Duodenal mucosa (tissue), 2 donors: ENCODE results near the gene RASGRP3.

Experiments
- H3K27ac ChIP-seq: one replicate; pipeline ENCODE4 v1.7.0; 2013; ENCODE audit warnings: low read depth, low read length
- H3K27me3 ChIP-seq, 2 donors: one replicate each; pipeline ENCODE4 v1.7.0; 2013; ENCODE audit warnings: low read length in 2 of 2, control low read depth in 1 of 2; ENCODE audit not compliant: insufficient read depth in 2 of 2, control insufficient read depth in 1 of 2
- H3K36me3 ChIP-seq, 2 donors: one replicate each; pipeline ENCODE4 v1.7.0; 2013; ENCODE audit warnings: low read length in 2 of 2, control low read depth in 1 of 2; ENCODE audit not compliant: insufficient read depth in 2 of 2, control insufficient read depth in 1 of 2
- H3K4me1 ChIP-seq, 2 donors: one replicate each; pipeline ENCODE4 v1.7.0; 2013; ENCODE audit warnings: low read length in 2 of 2, control low read depth in 1 of 2; ENCODE audit not compliant: insufficient read depth in 2 of 2, control insufficient read depth in 1 of 2
- H3K4me3 ChIP-seq, 2 donors: one replicate each; pipeline ENCODE4 v1.7.0; 2013; ENCODE audit warnings: low read length in 2 of 2, low read depth in 1 of 2
- H3K9ac ChIP-seq, 2 donors: one replicate each; pipeline ENCODE4 v1.7.0; 2013; ENCODE audit warnings: low read length in 2 of 2, low read depth in 1 of 2
- H3K9me3 ChIP-seq, 2 donors: one replicate each; pipeline ENCODE4 v1.7.0; 2013; ENCODE audit warnings: low read length in 2 of 2, control low read depth in 1 of 2; ENCODE audit not compliant: control insufficient read depth in 1 of 2

The RASGRP3 gene

DNA sequence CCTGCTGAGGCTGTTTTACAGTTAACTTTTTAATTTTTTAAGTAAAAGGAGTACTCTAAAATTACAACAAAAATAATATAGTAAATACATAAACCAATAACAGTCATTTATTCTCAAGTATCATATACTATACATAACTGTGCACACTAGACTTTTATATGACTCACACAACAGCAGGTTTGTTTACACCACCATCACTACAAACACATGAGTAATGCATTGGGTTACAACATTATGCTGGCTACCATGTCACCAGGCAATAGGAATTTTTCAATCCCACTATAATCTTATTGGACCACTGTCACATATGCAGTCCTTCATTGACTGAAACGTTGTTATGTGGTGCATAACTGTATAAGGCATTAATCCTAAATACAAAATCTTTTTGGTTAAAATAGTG is 42.5 kb downstream of the RASGRP3 start:
- Histone ChIP-seq H3K4me3 (no peak overlapping the region), H3K9me3 (no peaks in the 10 kb centered on the region), H3K36me3 (no peaks in the 10 kb centered on the region), H3K27ac (no peak overlapping the region), H3K27me3 (no peaks in the 10 kb centered on the region), H3K9ac (no peak overlapping the region), H3K4me1 (no peaks in the 10 kb centered on the region)

DNA sequence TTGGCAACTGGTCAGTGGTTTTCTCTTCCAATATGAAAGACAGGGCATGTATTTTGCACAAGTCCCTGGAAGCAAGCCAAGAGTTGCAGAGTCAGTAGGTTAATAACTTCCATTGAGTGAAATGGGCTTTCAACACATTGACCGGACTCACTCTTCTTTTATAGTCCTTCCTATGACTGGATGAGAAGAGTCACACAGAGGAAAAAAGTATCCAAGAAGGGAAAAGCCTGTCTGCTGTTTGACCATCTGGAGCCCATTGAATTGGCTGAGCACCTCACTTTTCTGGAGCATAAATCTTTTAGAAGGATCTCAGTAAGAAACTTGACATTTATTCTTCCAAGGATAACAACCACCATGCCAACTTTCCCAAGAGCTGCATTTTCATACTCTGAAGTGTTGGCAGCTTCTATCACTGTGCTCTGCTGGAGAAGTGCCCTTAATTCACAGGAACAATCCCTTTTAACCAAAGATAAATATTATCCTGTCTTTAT is 45.4 kb downstream of the RASGRP3 start:
- H3K4me1 ChIP-seq, result no peaks in the 10 kb centered on the region
- no peaks in the 10 kb centered on the region for H3K27me3 ChIP-seq
- H3K27ac ChIP-seq, result no peak overlapping the region
- H3K9me3 ChIP-seq, result no peaks in the 10 kb centered on the region
- no peaks in the 10 kb centered on the region for H3K36me3 ChIP-seq
- H3K4me3 ChIP-seq, result no peak overlapping the region
- H3K9ac ChIP-seq, result no peak overlapping the region

DNA sequence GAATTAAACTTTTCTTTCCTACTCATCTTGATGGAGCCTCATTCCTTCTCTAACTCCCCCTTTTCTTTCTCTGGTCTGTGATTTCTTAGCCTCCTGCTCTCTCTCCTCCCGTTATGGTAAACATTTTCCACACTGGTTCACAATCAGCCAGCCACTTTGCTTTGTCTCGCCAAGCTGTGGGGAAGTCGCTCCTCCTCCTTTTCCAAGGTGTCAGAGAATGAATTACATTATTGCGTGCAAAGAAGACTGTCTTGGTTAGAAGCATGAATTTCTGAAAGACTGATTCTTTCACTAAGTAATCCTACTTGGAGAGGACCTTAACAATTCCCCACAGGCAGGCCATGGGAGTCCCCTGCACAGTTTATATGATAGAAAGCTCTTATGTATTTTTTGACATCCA is 46.1 kb downstream of the RASGRP3 start:
- no peak overlapping the region for H3K27ac ChIP-seq
- H3K9ac ChIP-seq, result no peak overlapping the region
- H3K4me3 ChIP-seq, result no peak overlapping the region
- H3K36me3 ChIP-seq, result no peaks in the 10 kb centered on the region
- H3K27me3 ChIP-seq, result no peaks in the 10 kb centered on the region
- H3K4me1 ChIP-seq, result no peaks in the 10 kb centered on the region
- no peaks in the 10 kb centered on the region for H3K9me3 ChIP-seq

DNA sequence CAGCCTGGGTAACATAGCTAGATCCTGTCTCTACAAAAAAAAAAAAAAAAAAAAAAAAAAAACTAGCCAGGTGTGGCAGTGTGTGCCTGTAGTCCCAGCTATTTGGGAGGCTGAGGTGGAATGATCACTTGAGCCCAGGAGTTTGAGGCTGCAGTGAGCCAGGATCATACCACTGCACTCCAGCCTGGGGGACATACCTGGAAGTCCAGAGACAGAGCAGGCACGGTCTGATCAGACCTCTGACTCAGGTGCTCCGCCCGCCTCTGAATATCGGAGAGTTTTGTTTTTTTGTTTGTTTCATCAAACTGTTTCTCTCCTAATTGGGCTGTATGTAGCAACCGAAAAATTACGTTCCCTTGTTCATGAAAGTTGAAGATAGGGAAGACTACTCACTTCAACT is 49.2 kb downstream of the RASGRP3 start:
- Histone ChIP-seq H3K4me3 (no peak overlapping the region), H3K9me3 (no peaks in the 10 kb centered on the region), H3K27ac (no peak overlapping the region), H3K9ac (no peak overlapping the region), H3K27me3 (no peaks in the 10 kb centered on the region), H3K36me3 (no peaks in the 10 kb centered on the region), H3K4me1 (no peaks in the 10 kb centered on the region)

DNA sequence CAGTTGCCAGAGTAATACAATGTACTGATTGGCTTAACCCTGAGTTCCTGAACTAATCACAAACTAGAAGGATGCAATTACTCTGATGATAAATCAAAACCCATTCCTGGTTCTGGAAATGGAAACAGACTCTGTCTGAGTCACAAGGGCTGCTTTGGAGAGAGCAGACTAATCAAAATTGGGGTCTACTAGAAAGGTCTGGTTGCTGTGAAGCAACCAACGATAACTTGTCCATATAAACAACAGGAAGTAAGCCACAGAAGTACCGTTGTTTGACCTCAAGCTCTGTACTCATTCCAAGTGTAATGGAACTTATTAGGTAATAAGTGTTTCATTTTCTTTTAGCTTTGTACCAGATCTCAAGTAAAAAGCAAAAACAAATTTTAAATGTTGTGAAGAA is 49.7 kb downstream of the RASGRP3 start:
- no peaks in the 10 kb centered on the region for H3K4me1 ChIP-seq

DNA sequence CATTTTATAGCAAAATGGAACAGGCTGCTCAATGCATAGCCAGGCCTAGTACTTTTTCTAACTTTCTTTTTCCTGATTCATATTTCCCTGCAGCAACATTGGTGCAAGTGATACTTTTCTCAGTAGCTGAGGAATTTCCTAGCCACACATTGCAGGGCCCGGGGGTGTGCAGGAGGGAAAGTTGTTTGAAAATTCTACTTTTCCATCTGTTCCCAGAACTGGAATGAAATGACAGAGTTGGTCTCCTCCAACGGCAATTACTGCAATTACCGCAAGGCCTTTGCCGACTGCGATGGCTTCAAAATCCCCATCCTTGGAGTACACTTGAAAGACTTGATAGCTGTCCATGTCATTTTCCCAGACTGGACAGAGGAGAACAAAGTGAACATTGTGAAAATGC is 50.5 kb downstream of the RASGRP3 start:
- Histone ChIP-seq H3K9ac (no peak overlapping the region), H3K27ac (no peak overlapping the region)

More for the DNA sequence above, 49.7 kb downstream of the RASGRP3 start:
- H3K36me3 ChIP-seq, result no peaks in the 10 kb centered on the region
- no peak overlapping the region for H3K9ac ChIP-seq
- no peaks in the 10 kb centered on the region for H3K27me3 ChIP-seq
- H3K4me3 ChIP-seq, result no peak overlapping the region
- no peak overlapping the region for H3K27ac ChIP-seq
- H3K9me3 ChIP-seq, result no peaks in the 10 kb centered on the region

DNA sequence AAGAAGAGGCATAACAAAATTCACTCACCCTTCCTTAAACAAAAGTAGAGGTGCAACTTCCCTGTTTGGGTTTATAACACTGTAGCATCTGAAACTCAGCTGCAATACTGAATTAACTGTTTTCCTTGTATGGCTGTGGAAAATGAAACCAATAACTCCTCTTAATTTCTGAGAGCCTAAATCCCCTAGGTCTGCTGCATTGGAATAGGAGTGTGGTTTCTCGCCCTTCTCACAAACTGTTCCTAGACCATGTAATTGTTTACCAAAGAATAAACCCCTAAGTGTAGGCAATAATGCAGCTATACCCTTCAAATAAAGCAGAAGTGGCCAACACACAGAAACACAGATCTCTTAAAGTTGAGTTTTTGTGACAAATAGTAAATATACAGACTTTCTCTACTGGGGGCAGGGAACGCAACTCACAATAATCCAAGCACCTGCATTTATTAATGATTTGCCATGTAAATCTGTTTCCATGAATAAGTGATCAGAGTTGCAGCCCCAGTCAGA is 52.0 kb downstream of the RASGRP3 start:
- Histone ChIP-seq H3K36me3 (no peaks in the 10 kb centered on the region), H3K4me3 (no peak overlapping the region), H3K4me1 (no peaks in the 10 kb centered on the region), H3K9ac (no peak overlapping the region), H3K27ac (no peak overlapping the region), H3K9me3 (no peaks in the 10 kb centered on the region), H3K27me3 (no peaks in the 10 kb centered on the region)

More for the DNA sequence above, 50.5 kb downstream of the RASGRP3 start:
- Histone ChIP-seq H3K4me3 (no peak overlapping the region), H3K27me3 (no peaks in the 10 kb centered on the region), H3K36me3 (no peaks in the 10 kb centered on the region), H3K4me1 (no peaks in the 10 kb centered on the region), H3K9me3 (no peaks in the 10 kb centered on the region)

DNA sequence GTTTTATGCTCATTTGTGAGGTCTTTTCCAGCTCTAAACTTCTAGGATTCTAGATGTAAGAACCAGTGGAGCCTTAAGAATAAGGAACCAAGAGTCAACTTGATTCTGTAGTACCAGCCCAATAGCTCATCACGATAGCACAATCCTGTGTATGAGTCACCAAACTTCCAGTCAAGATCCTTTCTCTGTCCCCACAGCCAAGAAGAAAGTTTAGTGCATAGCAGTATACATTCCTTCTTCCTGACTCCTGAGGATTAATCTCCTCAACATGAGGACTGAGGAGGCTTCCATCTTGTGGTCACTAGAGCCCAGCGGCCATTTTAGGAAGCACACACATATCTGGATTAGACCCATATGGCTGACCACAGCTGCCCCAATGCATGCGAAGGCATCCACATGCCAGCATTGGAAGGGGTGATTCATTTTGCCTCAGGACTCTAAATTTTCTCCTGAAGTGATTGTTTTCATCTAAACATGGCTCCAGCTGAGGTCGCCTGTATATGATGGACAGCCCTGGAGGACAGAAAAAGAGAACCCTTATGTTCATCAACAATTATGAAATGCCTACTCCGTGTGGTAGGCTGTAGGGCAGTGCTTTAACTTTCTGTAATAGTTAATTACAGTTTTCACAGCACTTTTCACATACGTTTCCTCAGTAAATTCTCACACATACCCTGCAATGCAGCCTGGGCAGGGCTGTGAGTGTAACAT is 53.5 kb downstream of the RASGRP3 start:
- Histone ChIP-seq H3K27ac (no peak overlapping the region), H3K4me3 (no peak overlapping the region)

DNA sequence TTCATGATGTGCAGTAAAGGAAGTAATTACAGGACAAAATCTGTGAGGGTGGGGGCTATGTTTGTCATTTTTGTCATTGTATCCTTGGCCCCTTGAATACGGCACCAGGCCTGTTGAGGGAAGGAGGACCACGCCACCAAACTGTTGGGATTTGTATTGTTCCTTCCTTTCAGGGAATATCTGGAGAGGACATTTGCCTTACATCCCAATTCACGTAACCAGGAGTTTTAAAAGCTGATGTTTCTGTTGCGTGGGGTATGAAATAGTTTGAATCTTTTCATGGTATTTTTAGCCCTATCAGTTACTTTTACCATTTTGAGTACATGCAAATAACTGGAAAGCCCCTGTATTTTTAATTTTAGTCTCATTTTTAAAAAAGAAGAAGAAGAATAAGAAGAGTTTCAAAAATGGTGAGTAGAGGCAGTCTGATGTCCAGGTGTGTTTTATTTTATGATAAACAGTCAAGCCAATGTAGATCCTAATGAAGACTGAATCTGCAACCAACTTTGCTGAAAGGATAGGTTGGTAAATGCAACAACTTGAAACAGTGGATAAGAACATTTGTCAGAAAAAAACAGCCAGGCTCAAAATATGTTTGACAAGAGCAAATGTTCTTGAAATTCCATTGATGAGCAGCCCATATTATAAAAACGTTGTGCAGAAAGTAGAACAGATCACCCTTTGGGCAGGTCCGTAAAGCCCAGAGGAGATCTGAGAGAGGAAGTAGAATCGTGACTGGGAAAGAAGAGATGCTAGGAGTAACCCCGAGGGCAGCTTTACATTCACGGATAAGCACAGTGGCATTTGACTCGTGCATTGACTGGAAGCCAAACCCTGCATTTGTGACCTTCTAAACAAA is 54.5 kb downstream of the RASGRP3 start:
- no peak overlapping the region for H3K27ac ChIP-seq
- no peaks in the 10 kb centered on the region for H3K4me1 ChIP-seq
- H3K36me3 ChIP-seq, result no peaks in the 10 kb centered on the region
- no peak overlapping the region for H3K4me3 ChIP-seq
- H3K9ac ChIP-seq, result no peak overlapping the region
- H3K27me3 ChIP-seq, result no peaks in the 10 kb centered on the region
- no peaks in the 10 kb centered on the region for H3K9me3 ChIP-seq

More for the DNA sequence above, 53.5 kb downstream of the RASGRP3 start:
- H3K9me3 ChIP-seq, result no peaks in the 10 kb centered on the region
- no peak overlapping the region for H3K9ac ChIP-seq
- no peaks in the 10 kb centered on the region for H3K27me3 ChIP-seq
- H3K36me3 ChIP-seq, result no peaks in the 10 kb centered on the region
- H3K4me1 ChIP-seq, result no peaks in the 10 kb centered on the region

DNA sequence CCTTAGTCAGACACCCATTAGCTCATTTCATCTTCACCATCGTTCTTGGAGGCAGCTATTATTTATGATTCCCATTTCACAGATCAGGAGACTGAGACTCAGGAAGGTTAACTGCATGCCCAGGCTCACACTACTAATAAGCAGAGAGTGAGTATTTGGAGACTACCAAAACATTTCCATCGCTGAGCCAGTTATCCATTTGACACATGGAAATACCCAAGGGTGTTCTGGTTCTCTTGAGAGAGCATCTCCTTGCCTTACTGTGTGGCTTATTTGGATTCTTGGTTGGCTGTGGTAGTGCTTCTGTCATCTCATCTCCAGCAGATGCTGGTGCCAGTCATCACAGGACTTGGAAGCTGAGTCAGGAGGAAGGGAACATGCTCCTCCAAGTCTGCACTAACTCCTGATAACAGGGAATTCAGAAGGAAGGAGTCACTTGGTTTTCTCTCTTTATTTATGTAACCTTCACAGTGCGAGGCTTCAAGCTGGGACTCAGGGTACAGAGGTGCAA is 55.2 kb downstream of the RASGRP3 start:
- Histone ChIP-seq H3K9me3 (no peaks in the 10 kb centered on the region), H3K9ac (no peak overlapping the region), H3K36me3 (no peaks in the 10 kb centered on the region), H3K27me3 (no peaks in the 10 kb centered on the region), H3K4me1 (no peaks in the 10 kb centered on the region), H3K4me3 (no peak overlapping the region), H3K27ac (no peak overlapping the region)
